Measurements from ENCODE around the gene LMO2. TPM values are rescaled to one million over a fixed set of nuclear protein-coding genes. Genes with fewer than 3 reads are reported as not detected.
"Not testable (repeated sequence)": the region's sequence is repeated elsewhere in the genome, so short reads cannot be mapped to it uniquely, and the experiment has no call there.

Gene LMO2
- total RNA-seq, 4 donors from 2014 or later, result 2.1 to 11.1 (median 7.0) TPM

DNA sequence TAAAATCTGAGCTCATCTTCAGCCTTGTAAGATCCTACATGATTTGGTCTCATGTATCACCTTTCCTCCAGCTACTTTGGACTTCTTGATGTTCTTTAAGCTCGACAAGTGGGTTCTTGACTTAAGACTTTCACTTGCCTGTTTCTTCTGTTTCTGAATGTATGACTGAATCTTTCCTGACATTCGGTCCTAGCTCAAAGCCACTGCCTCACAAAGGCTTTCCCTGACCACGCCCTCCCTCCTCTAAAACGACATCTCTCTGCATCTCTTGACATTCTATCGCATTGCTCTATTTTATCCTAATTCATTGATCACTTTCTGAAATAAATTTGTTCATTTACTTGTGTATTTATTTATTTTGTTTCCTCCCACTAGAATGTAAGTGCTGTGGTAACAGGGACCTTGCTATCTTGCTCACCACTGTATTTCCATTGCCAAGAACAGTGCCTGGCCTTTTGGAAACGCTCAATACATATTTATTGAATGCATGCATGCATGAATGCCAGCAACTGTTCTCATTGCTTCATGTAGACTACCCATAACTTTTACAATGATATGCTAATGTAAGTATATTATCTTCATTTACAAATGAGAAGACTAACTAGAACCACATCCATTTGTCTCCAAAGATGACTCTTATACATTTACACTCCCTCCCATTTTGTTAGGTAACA, 43.0 kb downstream of the LMO2 start:
- TF ChIP-seq POLR2AphosphoS5 (IDR thresholded peaks at IDR 0.05), result no peak
- no peak for TF ChIP-seq POLR2A (IDR thresholded peaks at IDR 0.05)
- TF ChIP-seq EP300 (IDR thresholded peaks at IDR 0.05), result no peak
- TF ChIP-seq, protein P1, sequence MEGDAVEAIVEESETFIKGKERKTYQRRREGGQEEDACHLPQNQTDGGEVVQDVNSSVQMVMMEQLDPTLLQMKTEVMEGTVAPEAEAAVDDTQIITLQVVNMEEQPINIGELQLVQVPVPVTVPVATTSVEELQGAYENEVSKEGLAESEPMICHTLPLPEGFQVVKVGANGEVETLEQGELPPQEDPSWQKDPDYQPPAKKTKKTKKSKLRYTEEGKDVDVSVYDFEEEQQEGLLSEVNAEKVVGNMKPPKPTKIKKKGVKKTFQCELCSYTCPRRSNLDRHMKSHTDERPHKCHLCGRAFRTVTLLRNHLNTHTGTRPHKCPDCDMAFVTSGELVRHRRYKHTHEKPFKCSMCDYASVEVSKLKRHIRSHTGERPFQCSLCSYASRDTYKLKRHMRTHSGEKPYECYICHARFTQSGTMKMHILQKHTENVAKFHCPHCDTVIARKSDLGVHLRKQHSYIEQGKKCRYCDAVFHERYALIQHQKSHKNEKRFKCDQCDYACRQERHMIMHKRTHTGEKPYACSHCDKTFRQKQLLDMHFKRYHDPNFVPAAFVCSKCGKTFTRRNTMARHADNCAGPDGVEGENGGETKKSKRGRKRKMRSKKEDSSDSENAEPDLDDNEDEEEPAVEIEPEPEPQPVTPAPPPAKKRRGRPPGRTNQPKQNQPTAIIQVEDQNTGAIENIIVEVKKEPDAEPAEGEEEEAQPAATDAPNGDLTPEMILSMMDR (IDR thresholded peaks at IDR 0.05), result no peak
- Histone ChIP-seq H3K27ac (no peak overlapping the region), H3K27me3 (no peaks in the 10 kb centered on the region), H3K4me3 (no peak overlapping the region), H3K36me3 (peaks cover 4% of the 10 kb centered on the region), H3K9me3 (no peaks in the 10 kb centered on the region), H3K4me1 (no peaks in the 10 kb centered on the region)
- WGBS, result 85% methylated on average over 6 of the region's 6 CpGs
- no peak for DNase-seq (ENCODE audit: low spot score in 2 of 2)

DNA sequence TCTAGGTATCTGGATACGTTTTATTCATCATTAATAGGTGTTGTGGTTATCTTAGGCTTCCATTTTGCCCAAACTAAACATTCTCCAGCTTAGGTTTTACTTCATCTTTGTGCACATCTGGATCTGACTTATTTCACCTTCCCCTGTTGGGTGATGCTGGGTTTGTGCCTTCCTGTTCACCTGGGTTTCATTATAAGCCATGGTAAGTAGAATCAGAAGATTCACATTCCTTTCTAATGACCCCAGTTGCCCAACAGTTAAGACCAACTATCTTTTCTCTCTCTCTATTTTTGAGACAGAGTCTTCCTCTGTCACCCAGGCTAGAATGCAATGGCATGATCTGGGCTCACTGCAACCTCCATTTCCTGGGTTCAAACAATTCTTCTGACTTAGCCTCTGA, 44.6 kb downstream of the LMO2 start:
- Histone ChIP-seq H3K36me3 (no peaks in the 10 kb centered on the region), H3K27me3 (peaks cover 8% of the 10 kb centered on the region), H3K9me3 (no peaks in the 10 kb centered on the region), H3K4me1 (no peaks in the 10 kb centered on the region), H3K4me3 (no peak overlapping the region), H3K27ac (no peak overlapping the region)
- no peak for TF ChIP-seq EP300 (IDR thresholded peaks at IDR 0.05)
- TF ChIP-seq POLR2A (IDR thresholded peaks at IDR 0.05), result no peak
- TF ChIP-seq POLR2AphosphoS5 (IDR thresholded peaks at IDR 0.05), result no peak
- TF ChIP-seq, protein P1 (IDR thresholded peaks at IDR 0.05), result no peak
- no peak for DNase-seq (ENCODE audit: low spot score in 2 of 2)
- WGBS, result 75% methylated on average over 1 of the region's 1 CpG

DNA sequence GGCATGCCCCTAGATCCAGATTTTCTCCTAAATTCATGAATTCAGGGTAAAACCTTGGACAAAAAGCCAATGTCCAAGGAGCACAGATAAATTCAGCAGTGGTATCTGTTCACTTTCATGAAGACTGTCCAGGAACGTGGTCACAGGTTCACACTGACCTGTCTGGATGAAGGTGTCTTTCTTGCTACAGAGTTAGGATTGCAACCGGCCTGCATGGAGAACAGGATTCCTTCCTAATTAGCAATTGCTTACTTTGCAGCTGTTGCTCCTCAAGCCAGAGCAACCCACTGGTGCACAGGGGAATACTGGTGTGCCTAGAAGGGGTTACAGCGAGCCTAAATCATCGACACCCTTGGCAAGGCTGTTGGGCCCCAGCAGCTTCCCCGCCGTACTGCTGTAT, 47.6 kb downstream of the LMO2 start:
- Histone ChIP-seq H3K4me1 (no peaks in the 10 kb centered on the region), H3K27ac (no peak overlapping the region), H3K36me3 (no peaks in the 10 kb centered on the region), H3K4me3 (no peak overlapping the region), H3K27me3 (peaks cover 14% of the 10 kb centered on the region), H3K9me3 (no peaks in the 10 kb centered on the region)
- TF ChIP-seq, protein P1 (IDR thresholded peaks at IDR 0.05), result no peak
- no peak for TF ChIP-seq POLR2AphosphoS5 (IDR thresholded peaks at IDR 0.05)
- no peak for TF ChIP-seq POLR2A (IDR thresholded peaks at IDR 0.05)
- TF ChIP-seq EP300 (IDR thresholded peaks at IDR 0.05), result no peak
- WGBS, result 94% methylated on average over 6 of the region's 6 CpGs
- DNase-seq (ENCODE audit: low spot score in 2 of 2), result no peak

DNA sequence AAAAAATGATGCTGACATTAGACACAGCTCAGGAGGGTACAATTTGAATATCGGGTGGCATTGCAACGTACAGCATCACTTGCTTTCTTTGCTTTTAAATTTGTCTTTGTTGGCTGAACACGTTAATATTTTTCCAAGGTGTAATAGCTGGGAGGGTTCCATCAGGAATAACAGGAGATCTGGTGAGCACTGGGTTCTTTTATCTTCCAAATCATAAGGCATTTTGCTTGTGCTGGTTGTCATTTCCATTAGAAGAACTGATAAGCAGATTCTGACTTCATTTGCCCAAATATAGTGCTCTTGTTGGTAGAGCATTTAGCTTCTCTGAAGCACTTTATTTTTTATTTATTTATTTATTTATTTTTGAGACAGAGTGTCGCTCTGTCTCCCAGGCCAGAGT, 48.9 kb downstream of the LMO2 start:
- no peaks in the 10 kb centered on the region for H3K9me3 ChIP-seq
- H3K4me1 ChIP-seq, result no peaks in the 10 kb centered on the region
- H3K27ac ChIP-seq, result no peak overlapping the region
- DNase-seq (ENCODE audit: low spot score in 2 of 2), result no peak
- peaks cover 14% of the 10 kb centered on the region for H3K27me3 ChIP-seq
- no peak for TF ChIP-seq POLR2AphosphoS5 (IDR thresholded peaks at IDR 0.05)
- no peak for TF ChIP-seq POLR2A (IDR thresholded peaks at IDR 0.05)
- TF ChIP-seq, protein P1 (IDR thresholded peaks at IDR 0.05), result no peak
- TF ChIP-seq EP300 (IDR thresholded peaks at IDR 0.05), result no peak
- H3K4me3 ChIP-seq, result no peak overlapping the region
- H3K36me3 ChIP-seq, result no peaks in the 10 kb centered on the region
- 73% methylated on average over 4 of the region's 4 CpGs for WGBS

DNA sequence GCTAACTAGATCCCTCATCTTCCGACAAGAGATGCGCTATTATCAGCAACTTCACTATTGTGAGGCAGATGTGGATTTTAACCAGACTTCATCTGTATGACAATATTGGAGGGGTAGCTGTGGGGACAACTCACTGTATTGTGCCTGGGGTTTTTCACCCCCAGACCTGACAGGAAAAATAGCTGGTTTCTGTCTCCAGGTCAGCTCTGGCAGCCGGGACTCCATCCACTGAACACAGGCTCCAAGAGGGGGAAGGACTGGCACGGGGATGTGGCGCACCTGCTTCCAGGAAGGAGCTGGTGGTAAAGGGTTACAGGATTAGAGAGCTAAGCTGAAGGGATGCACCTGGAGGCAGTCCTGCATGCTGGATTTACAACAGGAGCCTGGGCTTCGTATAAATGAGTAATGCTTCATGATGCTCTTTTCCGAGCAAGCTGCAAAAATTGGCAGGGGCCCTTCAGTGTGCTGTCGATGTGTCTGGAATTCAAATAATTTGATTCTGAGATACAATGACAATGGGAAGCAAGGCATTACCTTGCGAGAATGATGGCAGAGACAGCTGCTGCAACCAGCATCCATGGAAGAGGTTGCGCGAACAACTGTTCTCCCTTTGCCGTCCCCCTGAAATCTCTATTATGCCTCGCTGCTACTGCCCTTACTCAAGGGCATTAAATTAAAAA, 49.5 kb downstream of the LMO2 start:
- no peaks in the 10 kb centered on the region for H3K36me3 ChIP-seq
- peaks cover 14% of the 10 kb centered on the region for H3K27me3 ChIP-seq
- H3K4me1 ChIP-seq, result no peaks in the 10 kb centered on the region
- no peak for DNase-seq (ENCODE audit: low spot score in 2 of 2)
- no peak for TF ChIP-seq POLR2AphosphoS5 (IDR thresholded peaks at IDR 0.05)
- TF ChIP-seq, protein P1 (IDR thresholded peaks at IDR 0.05), result no peak
- TF ChIP-seq POLR2A (IDR thresholded peaks at IDR 0.05), result no peak
- TF ChIP-seq EP300 (IDR thresholded peaks at IDR 0.05), result no peak
- no peak overlapping the region for H3K4me3 ChIP-seq
- H3K9me3 ChIP-seq, result no peaks in the 10 kb centered on the region
- 71% methylated on average over 13 of the region's 13 CpGs for WGBS
- H3K27ac ChIP-seq, result no peak overlapping the region

DNA sequence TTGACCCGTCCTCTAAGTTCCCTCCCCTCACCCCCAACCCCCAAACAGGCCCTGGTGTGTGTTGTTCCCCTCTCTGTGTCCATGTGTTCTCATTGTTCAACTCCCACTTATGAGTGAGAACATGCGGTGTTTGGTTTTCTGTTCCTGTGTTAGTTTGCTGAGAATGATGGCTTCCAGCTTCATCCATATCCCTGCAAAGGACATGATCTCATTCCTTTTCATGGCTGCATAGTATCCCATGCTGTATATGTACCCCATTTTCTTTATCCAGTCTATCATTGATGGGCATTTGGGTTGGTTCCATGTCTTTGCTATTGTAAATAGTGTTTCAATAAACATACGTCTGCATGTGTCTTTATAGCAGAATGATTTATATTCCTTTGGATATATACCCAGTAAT, 53.6 kb downstream of the LMO2 start:
- peaks cover 14% of the 10 kb centered on the region for H3K27me3 ChIP-seq
- H3K9me3 ChIP-seq; H3K4me3 ChIP-seq; H3K4me1 ChIP-seq; H3K36me3 ChIP-seq; H3K27ac ChIP-seq; DNase-seq (ENCODE audit: low spot score in 2 of 2): not testable (repeated sequence)
- 84% methylated on average over 3 of the region's 3 CpGs for WGBS

DNA sequence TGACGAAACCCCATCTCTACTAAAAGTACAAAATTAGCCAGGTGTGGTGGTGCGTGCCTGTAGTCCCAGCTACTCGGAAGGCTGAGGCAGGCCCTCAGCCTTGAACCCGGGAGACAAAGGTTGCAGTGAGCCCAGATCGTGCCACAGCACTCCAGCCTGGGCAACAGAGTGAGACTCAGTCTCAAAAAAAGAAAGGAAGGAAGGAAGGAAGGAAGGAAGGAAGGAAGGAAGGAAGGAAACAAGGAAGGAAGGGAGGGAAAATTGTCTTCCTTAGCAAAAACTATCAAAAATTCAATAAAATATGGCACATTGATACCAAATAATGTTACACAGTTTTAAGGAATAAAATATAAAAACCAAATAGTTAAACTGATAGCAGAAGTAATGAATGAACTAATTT, 54.5 kb downstream of the LMO2 start:
- not testable (repeated sequence) for H3K9me3 ChIP-seq; H3K27me3 ChIP-seq; H3K4me3 ChIP-seq; H3K27ac ChIP-seq; H3K36me3 ChIP-seq; H3K4me1 ChIP-seq; DNase-seq (ENCODE audit: low spot score in 2 of 2)
- WGBS, result 90% methylated on average over 5 of the region's 5 CpGs
